ENCODE results near the gene KRT7.

DNA sequence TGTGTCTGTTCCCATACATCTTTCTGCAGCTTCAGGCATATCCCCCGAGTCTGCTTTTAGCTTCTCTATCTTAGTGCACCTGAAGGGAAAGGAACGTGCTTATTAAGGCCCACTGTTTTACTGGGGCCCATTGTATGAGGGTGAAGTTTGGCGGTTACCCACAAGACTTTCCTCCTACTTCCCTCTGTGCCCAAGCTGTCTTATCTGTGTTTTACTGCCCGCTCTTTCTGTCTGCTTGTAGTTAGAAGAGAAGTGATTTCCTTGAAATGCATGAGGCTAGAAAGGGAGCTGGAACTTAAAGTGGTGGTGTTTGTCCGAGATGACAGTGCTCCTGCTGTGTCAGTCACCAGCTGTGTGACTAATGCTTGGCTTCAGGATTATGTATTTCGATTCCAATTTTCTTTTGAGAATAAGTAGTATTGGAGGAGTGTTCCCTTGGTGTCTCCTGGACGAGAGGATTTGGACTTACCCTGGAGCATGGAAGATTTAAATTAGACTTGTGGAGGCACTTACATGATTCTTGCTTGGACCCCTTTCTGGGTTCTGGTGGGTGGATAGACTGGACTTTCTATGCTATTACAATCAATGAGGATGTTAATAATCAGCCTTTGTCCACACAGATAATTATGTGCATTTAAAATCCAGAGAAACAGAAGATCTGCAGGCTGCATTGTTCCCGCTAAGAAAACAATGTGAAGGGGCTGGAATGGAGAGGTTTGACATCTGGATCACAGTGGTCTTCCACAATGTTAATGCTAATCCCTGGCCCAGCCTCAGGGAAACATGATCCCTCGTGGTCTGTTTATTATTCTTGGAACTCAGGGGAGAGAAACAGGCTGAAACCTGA is 27.5 kb downstream of the KRT7 start:
- TF ChIP-seq CTCF (IDR thresholded peaks at IDR 0.05) (no peak), EZH2 (IDR thresholded peaks at IDR 0.05; ENCODE audit: borderline replicate concordance, insufficient read depth, low read depth, low read length, poor library complexity, severe bottlenecking) (no peak)
